22Rv1 (cell line): Measurements from ENCODE around the gene JAML.

Source experiments
- CTCF ChIP-seq: fragments of 450-650 bp; IDR thresholded peaks from 2 replicates; pipeline ENCODE4 v1.5.1; 2017; ENCODE audit warnings: mild to moderate bottlenecking
- ZFX ChIP-seq: fragments of 450-650 bp; IDR thresholded peaks from 2 replicates; pipeline ENCODE4 v1.6.1; 2017; ENCODE audit warnings: antibody characterized with exemption, borderline replicate concordance

DNA sequence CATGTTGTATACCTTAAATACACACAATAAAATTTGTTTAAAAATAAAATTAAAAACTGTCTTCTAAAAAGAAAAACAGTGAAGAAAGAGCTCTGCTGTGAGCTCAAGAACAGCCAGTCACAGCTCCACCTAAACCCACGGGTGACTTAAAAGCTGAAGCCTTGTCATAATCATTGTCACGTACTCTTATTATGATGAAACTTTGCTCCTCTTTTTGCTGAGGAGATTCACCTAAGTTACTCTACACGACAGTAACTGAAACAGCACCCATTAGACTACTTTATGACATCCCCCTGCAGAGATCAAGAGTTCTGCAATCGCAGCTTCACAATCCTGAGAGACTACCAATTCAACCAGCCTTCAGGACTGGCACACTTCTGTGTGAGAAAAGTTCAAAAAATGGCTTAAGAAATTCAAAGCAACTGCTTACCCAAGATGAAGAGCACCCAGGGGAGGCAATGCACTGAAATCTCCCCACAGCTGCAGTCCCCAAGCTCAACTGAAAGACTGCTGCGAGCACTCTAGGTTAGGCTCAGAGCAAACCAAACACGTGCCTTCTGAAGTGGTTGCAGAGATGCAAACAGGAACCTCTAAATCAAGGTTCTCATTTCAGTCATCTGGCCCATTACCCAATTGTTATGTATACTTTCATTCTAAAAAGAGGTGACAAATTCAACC is at the start of gene JAML:
- TF ChIP-seq CTCF (no peak), ZFX (no peak)
